HFF-Myc (cell line): ENCODE results near the gene KDM4B.

Experiments
- DNase-seq: peaks from one replicate; pipeline ENCODE4 v3.0.0-alpha.2; 2011; ENCODE audit warnings: low read depth; ENCODE audit errors: extremely low read depth
- H3K4me3 ChIP-seq: replicated peaks from 2 replicates; pipeline ENCODE4 v1.5.1; 2011; ENCODE audit warnings: low read depth, mild to moderate bottlenecking, control low read depth, low read length
- TF ChIP-seq, protein P1 (sequence below): IDR thresholded peaks from 2 replicates; pipeline ENCODE4 v1.5.1; 2012; ENCODE audit warnings: mild to moderate bottlenecking, low read depth, low read length, control low read depth; ENCODE audit errors: missing control alignments

The KDM4B gene

DNA sequence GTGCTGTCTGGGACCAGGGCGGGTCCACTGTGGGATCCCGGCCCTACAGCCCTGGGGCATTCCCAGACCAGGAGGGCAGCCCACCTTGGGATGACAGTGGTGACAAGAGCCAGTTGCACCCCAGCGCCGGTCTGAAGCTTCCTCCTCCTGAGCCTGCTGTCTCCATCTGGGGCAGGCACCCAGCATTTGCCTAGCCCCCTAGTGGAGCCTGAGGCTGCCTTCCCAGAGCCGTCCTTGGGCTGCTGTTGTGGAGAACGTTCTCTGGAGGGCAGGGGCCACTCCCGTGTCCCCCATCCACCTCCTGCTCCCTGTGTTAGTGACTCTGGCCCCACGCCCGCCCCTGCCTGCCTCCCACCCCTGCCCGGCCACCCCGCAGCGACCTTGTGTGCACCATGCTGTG, 148.5 kb downstream of the KDM4B start:
- no peak overlapping the region for H3K4me3 ChIP-seq
- TF ChIP-seq, protein P1, sequence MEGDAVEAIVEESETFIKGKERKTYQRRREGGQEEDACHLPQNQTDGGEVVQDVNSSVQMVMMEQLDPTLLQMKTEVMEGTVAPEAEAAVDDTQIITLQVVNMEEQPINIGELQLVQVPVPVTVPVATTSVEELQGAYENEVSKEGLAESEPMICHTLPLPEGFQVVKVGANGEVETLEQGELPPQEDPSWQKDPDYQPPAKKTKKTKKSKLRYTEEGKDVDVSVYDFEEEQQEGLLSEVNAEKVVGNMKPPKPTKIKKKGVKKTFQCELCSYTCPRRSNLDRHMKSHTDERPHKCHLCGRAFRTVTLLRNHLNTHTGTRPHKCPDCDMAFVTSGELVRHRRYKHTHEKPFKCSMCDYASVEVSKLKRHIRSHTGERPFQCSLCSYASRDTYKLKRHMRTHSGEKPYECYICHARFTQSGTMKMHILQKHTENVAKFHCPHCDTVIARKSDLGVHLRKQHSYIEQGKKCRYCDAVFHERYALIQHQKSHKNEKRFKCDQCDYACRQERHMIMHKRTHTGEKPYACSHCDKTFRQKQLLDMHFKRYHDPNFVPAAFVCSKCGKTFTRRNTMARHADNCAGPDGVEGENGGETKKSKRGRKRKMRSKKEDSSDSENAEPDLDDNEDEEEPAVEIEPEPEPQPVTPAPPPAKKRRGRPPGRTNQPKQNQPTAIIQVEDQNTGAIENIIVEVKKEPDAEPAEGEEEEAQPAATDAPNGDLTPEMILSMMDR: no peak
- DNase-seq: no peak

- TF ChIP-seq, protein P1: no peak
- H3K4me3 ChIP-seq: no peak overlapping the region
- DNase-seq: no peak
These were observed 149.1 kb downstream of the KDM4B start for GRCh38 chr19:5118026-5118425.

DNA sequence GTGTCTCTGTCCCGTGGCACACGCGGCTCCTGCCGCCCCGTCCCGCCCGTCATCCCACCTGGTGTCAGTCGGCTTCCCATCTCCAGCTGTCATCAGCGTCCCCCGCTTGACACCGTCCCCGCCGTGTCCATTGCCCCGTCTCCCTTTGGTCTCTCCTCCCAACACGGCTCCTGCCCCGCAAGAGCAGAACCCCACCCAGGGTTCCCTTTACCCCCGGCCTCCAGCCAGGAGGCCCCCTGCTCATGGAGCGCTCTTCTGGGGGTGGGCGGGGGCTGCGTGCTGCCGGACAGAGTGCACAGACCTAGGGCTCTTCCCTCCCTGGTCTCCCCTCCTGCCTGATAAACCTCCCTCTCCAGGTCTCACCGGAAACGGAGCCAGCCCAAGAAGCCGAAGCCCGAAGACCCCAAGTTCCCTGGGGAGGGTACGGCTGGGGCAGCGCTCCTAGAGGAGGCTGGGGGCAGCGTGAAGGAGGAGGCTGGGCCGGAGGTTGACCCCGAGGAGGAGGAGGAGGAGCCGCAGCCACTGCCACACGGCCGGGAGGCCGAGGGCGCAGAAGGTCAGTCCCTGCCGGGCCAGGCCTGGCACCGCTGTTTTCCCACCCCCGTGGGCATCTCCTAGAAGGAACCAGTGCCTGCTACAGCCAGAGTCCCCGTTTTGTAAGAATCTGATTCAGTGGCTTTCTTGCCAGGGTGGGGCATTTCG, 150.5 kb downstream of the KDM4B start:
- H3K4me3 ChIP-seq: no peak overlapping the region
- DNase-seq: no peak
- TF ChIP-seq, protein P1: no peak

DNA sequence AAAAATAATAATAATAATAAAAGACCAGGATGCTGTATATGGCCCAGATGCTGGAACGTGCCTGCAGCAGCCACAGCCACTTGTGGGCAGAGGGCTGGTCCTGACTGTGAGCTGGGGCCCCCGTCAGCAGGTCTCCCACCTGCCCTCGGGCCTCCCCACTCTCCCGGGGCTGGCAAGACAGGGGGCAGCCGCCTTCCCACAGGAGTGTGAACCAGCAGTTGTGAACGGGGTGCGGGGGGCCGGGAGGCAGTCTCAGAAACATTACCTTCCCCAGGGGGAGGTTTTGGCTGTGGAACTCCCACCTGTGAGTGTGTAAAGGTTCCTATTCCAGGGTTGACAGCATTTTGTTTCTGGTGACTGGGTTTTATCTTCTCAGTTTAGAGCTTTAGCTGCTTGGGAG, 151.4 kb downstream of the KDM4B start:
- H3K4me3 ChIP-seq: no peak overlapping the region
- TF ChIP-seq, protein P1: no peak
- no peak for DNase-seq

- no peak overlapping the region for H3K4me3 ChIP-seq
- DNase-seq: no peak
- TF ChIP-seq, protein P1: no peak
These were observed 151.9 kb downstream of the KDM4B start for GRCh38 chr19:5120833-5121232.

GRCh38 chr19:5121266-5122120, 152.6 kb downstream of the KDM4B start:
- DNase-seq: no peak
- TF ChIP-seq, protein P1: no peak
- no peak overlapping the region for H3K4me3 ChIP-seq
